GM12891 (cell line): ENCODE measurements around the gene NKAIN4.

ENCODE experiments used
- PAX5 ChIP-seq: IDR thresholded peaks from 2 replicates; pipeline ENCODE4 v1.6.1; 2011; ENCODE audit warnings: low read length, moderate library complexity, mild to moderate bottlenecking; ENCODE audit not compliant: insufficient read depth, severe bottlenecking
- POLR2A ChIP-seq: IDR thresholded peaks from 2 replicates; pipeline ENCODE4 v1.6.1; 2011; ENCODE audit warnings: low read depth, low read length, control low read depth
- POLR2AphosphoS5 ChIP-seq: IDR thresholded peaks from 2 replicates; pipeline ENCODE4 v1.6.1; 2011; ENCODE audit warnings: low read depth, low read length, control low read depth
- POU2F2 ChIP-seq: IDR thresholded peaks from 2 replicates; pipeline ENCODE4 v1.6.1; 2011; ENCODE audit warnings: low read depth, mild to moderate bottlenecking, control low read depth, low read length, moderate library complexity
- SPI1 ChIP-seq: IDR thresholded peaks from 2 replicates; pipeline ENCODE4 v1.6.1; 2011; ENCODE audit warnings: low read depth, low read length, control low read depth
- TAF1 ChIP-seq: IDR thresholded peaks from 2 replicates; pipeline ENCODE4 v1.6.1; 2011; ENCODE audit warnings: low read depth, low read length, control low read depth

GRCh38 chr20:63218701-63219446 is 35.4 kb downstream of the NKAIN4 start:
- TF ChIP-seq SPI1, result no peak
- no peak for TF ChIP-seq POLR2AphosphoS5
- no peak for TF ChIP-seq POLR2A
- no peak for TF ChIP-seq TAF1
- no peak for TF ChIP-seq PAX5
- no peak for TF ChIP-seq POU2F2
